Fibroblast of pulmonary artery (primary cell): ENCODE data around the gene PDGFB.
A peak's percentile ranks its signal among the peaks of the same experiment; 100 is the strongest.

ENCODE experiments used
- DNase-seq: peaks from one replicate; pipeline ENCODE4 v3.0.0-alpha.2; 2010; ENCODE audit warnings: low read depth
- H3K4me3 ChIP-seq: replicated peaks from 2 replicates; pipeline ENCODE4 v1.5.1; 2011; ENCODE audit warnings: low read depth, mild to moderate bottlenecking, control low read depth, low read length, moderate library complexity
- TF ChIP-seq, protein P1 (sequence below): IDR thresholded peaks from 2 replicates; pipeline ENCODE4 v1.5.1; 2011; ENCODE audit warnings: mild to moderate bottlenecking, control low read depth, low read length, inconsistent platforms; ENCODE audit errors: missing control alignments

Gene PDGFB

GRCh38 chr22:39204216-39204615, 40.6 kb downstream of the PDGFB start:
- DNase-seq = no peak
- TF ChIP-seq, protein P1, sequence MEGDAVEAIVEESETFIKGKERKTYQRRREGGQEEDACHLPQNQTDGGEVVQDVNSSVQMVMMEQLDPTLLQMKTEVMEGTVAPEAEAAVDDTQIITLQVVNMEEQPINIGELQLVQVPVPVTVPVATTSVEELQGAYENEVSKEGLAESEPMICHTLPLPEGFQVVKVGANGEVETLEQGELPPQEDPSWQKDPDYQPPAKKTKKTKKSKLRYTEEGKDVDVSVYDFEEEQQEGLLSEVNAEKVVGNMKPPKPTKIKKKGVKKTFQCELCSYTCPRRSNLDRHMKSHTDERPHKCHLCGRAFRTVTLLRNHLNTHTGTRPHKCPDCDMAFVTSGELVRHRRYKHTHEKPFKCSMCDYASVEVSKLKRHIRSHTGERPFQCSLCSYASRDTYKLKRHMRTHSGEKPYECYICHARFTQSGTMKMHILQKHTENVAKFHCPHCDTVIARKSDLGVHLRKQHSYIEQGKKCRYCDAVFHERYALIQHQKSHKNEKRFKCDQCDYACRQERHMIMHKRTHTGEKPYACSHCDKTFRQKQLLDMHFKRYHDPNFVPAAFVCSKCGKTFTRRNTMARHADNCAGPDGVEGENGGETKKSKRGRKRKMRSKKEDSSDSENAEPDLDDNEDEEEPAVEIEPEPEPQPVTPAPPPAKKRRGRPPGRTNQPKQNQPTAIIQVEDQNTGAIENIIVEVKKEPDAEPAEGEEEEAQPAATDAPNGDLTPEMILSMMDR = no peak
- H3K4me3 ChIP-seq = no peak overlapping the region

- TF ChIP-seq, protein P1 = no peak
- H3K4me3 ChIP-seq = no peak overlapping the region
- DNase-seq = no peak
Observed at GRCh38 chr22:39197578-39197977, 47.2 kb downstream of the PDGFB start.

GRCh38 chr22:39194098-39194497, 50.7 kb downstream of the PDGFB start:
- H3K4me3 ChIP-seq = no peak overlapping the region
- DNase-seq = no peak
- TF ChIP-seq, protein P1 = no peak

GRCh38 chr22:39188809-39189208, 56.0 kb downstream of the PDGFB start:
- TF ChIP-seq, protein P1 = no peak
- no peak overlapping the region for H3K4me3 ChIP-seq
- no peak for DNase-seq

- TF ChIP-seq, protein P1 = peak; percentile 62
- H3K4me3 ChIP-seq = no peak overlapping the region
- DNase-seq = peak; percentile 89
Observed at GRCh38 chr22:39185601-39186012, 59.2 kb downstream of the PDGFB start.

DNA sequence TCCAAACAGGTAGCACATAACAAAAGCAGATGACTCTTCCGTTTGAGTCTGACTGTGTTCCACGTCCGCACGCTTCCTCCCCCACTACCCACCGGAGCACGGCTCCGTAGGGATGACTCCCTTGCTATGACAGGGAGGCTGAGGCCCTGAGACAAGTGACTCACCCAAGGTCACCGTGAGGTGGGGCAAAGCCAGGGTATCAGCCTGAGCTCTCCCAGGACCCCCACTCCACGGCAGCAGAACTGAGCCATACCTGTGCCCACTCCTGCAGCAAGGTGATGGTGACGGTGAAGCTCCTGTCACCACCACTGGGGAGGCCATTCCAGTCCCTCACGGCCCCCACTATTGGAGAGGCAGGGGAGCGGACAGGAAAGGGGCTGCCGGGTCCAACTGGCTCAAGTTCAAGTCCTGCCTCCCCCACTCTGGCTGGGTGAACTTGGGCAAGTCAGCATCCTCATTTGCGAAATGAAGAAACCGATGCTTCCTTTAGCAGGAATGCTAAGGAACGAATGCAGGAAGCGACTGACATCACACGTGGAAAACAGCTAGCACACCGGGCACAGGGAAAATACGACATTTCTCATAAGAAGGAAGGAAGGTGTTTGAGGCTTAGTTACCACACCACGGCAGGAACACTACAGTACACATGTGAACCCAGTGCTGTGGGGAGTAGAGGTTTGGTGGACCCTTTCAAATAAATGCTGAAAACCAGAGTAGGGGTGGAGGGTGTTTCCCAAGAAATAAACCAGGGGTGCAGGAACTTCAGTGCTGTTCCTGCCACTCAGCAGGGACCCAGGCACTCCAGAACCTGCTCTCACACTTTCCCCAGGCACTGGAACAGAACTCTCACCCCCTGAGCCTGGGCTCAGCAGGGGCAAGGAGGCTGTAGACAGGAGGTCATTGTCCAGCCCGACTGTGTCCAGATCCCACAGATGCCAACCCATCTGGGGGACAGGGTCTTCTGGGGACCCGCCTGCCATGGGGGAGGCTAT, 59.9 kb downstream of the PDGFB start:
- TF ChIP-seq, protein P1 = no peak
- peak; percentile 87 for DNase-seq
- no peak overlapping the region for H3K4me3 ChIP-seq
